Measurements from ENCODE around the gene CHRNA4. TPM values are rescaled to one million over a fixed set of nuclear protein-coding genes. Genes with fewer than 3 reads are reported as not detected.

The CHRNA4 gene
- polyA plus RNA-seq, 1 of the 3 experiments (the other 2 are of a cell fraction) = not detected

DNA sequence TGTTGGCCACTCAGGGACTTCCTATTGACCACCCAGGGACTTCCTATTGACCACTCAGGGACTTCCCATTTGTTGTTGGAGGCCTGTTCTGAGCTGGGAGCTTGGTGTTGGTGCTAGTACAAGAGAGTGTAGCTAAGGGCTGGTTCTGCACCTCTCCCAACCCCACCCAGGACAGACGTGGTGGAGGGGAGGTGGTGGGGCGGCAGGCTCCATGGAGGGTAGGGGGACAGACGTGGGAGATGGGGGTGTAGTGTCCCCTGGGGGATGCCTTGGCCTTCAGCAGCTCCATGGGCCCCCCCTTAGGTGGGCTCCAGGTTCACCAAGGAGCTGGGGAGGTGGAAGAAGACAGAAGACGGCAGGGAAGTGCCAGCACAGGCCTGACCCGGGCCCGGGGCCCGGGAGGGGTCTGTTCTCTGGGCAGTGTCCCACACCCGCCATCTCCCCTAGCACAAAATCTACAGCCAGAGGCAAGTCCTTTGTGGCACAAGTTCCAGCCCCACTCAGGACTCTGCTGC lies 33.9 kb downstream of the CHRNA4 start (continued):
- TF ChIP-seq POLR2AphosphoS5 (IDR thresholded peaks at IDR 0.05; ENCODE audit: low read depth, low read length) (no peak), SIN3A (IDR thresholded peaks at IDR 0.05; ENCODE audit: borderline replicate concordance, low read depth, low read length) (no peak), CHD2 (IDR thresholded peaks at IDR 0.05; ENCODE audit: low read length, partially characterized antibody) (no peak), FOSL2 (IDR thresholded peaks at IDR 0.05; ENCODE audit: borderline replicate concordance, low read depth) (no peak), PBX3 (IDR thresholded peaks at IDR 0.05) (no peak), RCOR1 (IDR thresholded peaks at IDR 0.05; ENCODE audit: low read length) (no peak)

GRCh38 chr20:63326314-63327230 lies 34.6 kb downstream of the CHRNA4 start:
- POLR2A ChIA-PET = no interaction called here
- Histone ChIP-seq H3K4me1 (ENCODE audit: control insufficient read depth in 1 of 2, insufficient read depth in 2 of 2, low read depth in 1 of 2, low read length in 1 of 2) (peaks cover 0 to 3% of the 10 kb centered on the region in 2 experiments; a peak in 1 of 4 replicates), H3K9ac (no peak overlapping the region), H2AFZ (ENCODE audit: low read depth) (no peak overlapping the region), H3F3A (replicated peaks; ENCODE audit: insufficient read depth) (no peaks in the 10 kb centered on the region), H3K79me2 (ENCODE audit: insufficient read depth) (no peaks in the 10 kb centered on the region), H3K4me2 (no peak overlapping the region), H4K20me1 (ENCODE audit: insufficient read depth) (no peaks in the 10 kb centered on the region), H3K27ac (ENCODE audit: low read depth in 2 of 2, low read length in 1 of 2) (no peak overlapping the region), H3K9me3 (no peaks in the 10 kb centered on the region), H3K4me3 (ENCODE audit: low read depth in 2 of 2, low read length in 1 of 2) (no peak overlapping the region), H3K27me3 (ENCODE audit: insufficient read depth) (no peaks in the 10 kb centered on the region; the same call in 1 of the 2 replicates), H3K9me2 (no peaks in the 10 kb centered on the region), H3K36me3 (replicated peaks in 1 of 2; ENCODE audit: control insufficient read depth in 1 of 2, insufficient read depth in 2 of 2, low read length in 1 of 2) (no peaks in the 10 kb centered on the region)
- WGBS (ENCODE audit: low lambda C conversion rate) = 56% methylated on average over 8 of the region's 15 CpGs
- CTCF ChIA-PET = interaction anchor here (3.0 to 4.0 kb wide), 2 partner anchors 17 to 55 kb away, joined by 15 to 19 read pairs; no protein-coding TSS in a partner anchor
- peak; percentile 23; the same call in 1 of the 2 replicates for TF ChIP-seq GABPA (IDR thresholded peaks at IDR 0.05; ENCODE audit: low read depth)
- TF ChIP-seq USF2 (IDR thresholded peaks at IDR 0.05; ENCODE audit: borderline replicate concordance, low read depth, low read length) = no peak
- no peak for DNase-seq

DNA sequence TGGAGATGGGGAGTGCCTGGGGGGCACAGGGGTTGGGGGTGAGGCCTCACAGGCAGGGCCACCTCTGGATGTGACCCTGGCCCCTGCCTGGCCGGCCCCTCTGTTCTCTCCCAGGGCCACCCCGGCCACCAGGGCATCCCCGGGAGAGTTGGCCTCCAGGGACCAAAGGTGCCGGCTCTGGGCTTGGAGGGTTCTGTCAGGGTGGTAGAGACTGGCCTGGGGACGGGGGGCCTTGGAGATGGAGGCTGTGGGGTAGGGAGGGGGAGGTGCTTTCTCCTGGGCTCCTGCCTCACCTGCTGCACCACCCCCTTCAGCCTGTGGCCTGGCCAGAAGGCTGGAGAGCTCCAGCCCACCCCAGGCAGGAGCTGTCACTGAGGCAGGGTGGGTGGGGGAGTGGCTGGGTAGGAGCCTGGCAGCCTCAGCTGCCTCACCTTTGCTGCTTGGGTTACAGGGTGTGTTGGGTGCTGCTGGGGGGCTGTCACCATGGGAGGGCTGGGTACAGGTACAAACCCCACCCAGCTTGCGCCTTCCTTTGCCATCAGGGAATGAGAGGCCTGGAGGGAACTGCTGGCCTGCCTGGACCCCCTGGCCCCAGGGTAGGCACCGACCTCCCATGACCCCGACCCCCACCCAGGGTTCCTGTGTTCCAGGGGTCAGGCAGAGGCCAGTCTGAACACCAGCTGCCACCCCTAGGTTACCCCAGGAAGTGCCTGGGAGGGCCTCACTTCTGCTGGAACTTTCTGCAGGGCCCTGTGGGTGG lies 35.4 kb downstream of the CHRNA4 start:
- no peak overlapping the region for H3K4me3 ChIP-seq (ENCODE audit: low read depth in 2 of 2, low read length in 1 of 2)
- no peak overlapping the region for H2AFZ ChIP-seq (ENCODE audit: low read depth)
- no peaks in the 10 kb centered on the region for H3F3A ChIP-seq (replicated peaks; ENCODE audit: insufficient read depth)
- H3K27ac ChIP-seq (ENCODE audit: low read depth in 2 of 2, low read length in 1 of 2) = no peak overlapping the region
- whole genome bisulfite sequencing (ENCODE audit: low lambda C conversion rate) = no CpG with 5 or more reads among the region's 8 CpGs
- no peak overlapping the region for H3K4me2 ChIP-seq
- no peak overlapping the region for H3K9ac ChIP-seq
- H3K79me2 ChIP-seq (ENCODE audit: insufficient read depth) = no peaks in the 10 kb centered on the region
- H3K9me2 ChIP-seq = no peaks in the 10 kb centered on the region
- H3K4me1 ChIP-seq (ENCODE audit: control insufficient read depth in 1 of 2, insufficient read depth in 2 of 2, low read depth in 1 of 2, low read length in 1 of 2) = peaks cover 0 to 2% of the 10 kb centered on the region in 2 experiments; a peak in 1 of 4 replicates
- no peaks in the 10 kb centered on the region for H4K20me1 ChIP-seq (ENCODE audit: insufficient read depth)
- no peak for DNase-seq
- no peaks in the 10 kb centered on the region for H3K36me3 ChIP-seq (replicated peaks in 1 of 2; ENCODE audit: control insufficient read depth in 1 of 2, insufficient read depth in 2 of 2, low read length in 1 of 2)
- H3K27me3 ChIP-seq (ENCODE audit: insufficient read depth) = no peaks in the 10 kb centered on the region; the same call in 1 of the 2 replicates
- ChIA-PET POLR2A (no interaction called here), CTCF (interaction anchor here (1.5 to 4.0 kb wide), 3 partner anchors 16 to 56 kb away, joined by 8 to 19 read pairs (median 15); no protein-coding TSS in a partner anchor)
- H3K9me3 ChIP-seq = no peaks in the 10 kb centered on the region
- TF ChIP-seq, protein P1, sequence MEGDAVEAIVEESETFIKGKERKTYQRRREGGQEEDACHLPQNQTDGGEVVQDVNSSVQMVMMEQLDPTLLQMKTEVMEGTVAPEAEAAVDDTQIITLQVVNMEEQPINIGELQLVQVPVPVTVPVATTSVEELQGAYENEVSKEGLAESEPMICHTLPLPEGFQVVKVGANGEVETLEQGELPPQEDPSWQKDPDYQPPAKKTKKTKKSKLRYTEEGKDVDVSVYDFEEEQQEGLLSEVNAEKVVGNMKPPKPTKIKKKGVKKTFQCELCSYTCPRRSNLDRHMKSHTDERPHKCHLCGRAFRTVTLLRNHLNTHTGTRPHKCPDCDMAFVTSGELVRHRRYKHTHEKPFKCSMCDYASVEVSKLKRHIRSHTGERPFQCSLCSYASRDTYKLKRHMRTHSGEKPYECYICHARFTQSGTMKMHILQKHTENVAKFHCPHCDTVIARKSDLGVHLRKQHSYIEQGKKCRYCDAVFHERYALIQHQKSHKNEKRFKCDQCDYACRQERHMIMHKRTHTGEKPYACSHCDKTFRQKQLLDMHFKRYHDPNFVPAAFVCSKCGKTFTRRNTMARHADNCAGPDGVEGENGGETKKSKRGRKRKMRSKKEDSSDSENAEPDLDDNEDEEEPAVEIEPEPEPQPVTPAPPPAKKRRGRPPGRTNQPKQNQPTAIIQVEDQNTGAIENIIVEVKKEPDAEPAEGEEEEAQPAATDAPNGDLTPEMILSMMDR (IDR thresholded peaks at IDR 0.05) = no peak
- no peak for TF ChIP-seq RFX5 (IDR thresholded peaks at IDR 0.05; ENCODE audit: low read length)
- TF ChIP-seq MEF2A (IDR thresholded peaks at IDR 0.05; ENCODE audit: borderline replicate concordance, low read depth) = no peak
- TF ChIP-seq FOSL2 (IDR thresholded peaks at IDR 0.05; ENCODE audit: borderline replicate concordance, low read depth) = no peak
- TF ChIP-seq FOXJ3 (CRISPR knock-in tag; IDR thresholded peaks at IDR 0.05) = no peak
- TF ChIP-seq FOXM1 (IDR thresholded peaks at IDR 0.05; ENCODE audit: low read depth) = no peak
- TF ChIP-seq EZH2phosphoT487 (IDR thresholded peaks at IDR 0.05; ENCODE audit: borderline replicate concordance, low read depth) = no peak
- TF ChIP-seq POLR2AphosphoS5 (IDR thresholded peaks at IDR 0.05; ENCODE audit: low read depth, low read length) = no peak
- TF ChIP-seq NFIC (IDR thresholded peaks at IDR 0.05; ENCODE audit: borderline replicate concordance) = no peak
- no peak for TF ChIP-seq ELF1 (IDR thresholded peaks at IDR 0.05)
- TF ChIP-seq CHD2 (IDR thresholded peaks at IDR 0.05; ENCODE audit: low read length, partially characterized antibody) = no peak

Measured in SK-N-SH (cell line).